K562 treated with DMSO at 1 percent for 4 hours (cell line): ENCODE measurements around the gene ACAD11. TPM values are rescaled to one million over a fixed set of nuclear protein-coding genes. Genes with fewer than 3 reads are reported as not detected.

Experiments
- total RNA-seq: library from RNA; unstranded; fragments of 300-600 nt; gene quantifications from 2 replicates; pipeline ENCODE4 v1.2.3, GENCODE V29; 2022; ENCODE audit not compliant: insufficient read depth

ACAD11 gene, protein sequence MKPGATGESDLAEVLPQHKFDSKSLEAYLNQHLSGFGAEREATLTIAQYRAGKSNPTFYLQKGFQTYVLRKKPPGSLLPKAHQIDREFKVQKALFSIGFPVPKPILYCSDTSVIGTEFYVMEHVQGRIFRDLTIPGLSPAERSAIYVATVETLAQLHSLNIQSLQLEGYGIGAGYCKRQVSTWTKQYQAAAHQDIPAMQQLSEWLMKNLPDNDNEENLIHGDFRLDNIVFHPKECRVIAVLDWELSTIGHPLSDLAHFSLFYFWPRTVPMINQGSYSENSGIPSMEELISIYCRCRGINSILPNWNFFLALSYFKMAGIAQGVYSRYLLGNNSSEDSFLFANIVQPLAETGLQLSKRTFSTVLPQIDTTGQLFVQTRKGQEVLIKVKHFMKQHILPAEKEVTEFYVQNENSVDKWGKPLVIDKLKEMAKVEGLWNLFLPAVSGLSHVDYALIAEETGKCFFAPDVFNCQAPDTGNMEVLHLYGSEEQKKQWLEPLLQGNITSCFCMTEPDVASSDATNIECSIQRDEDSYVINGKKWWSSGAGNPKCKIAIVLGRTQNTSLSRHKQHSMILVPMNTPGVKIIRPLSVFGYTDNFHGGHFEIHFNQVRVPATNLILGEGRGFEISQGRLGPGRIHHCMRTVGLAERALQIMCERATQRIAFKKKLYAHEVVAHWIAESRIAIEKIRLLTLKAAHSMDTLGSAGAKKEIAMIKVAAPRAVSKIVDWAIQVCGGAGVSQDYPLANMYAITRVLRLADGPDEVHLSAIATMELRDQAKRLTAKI
- total RNA-seq, result 1.7 and 2.2 TPM in 2 replicates

GRCh38 chr3:132659365-132660051 lies at the start of gene ACAD11:
TSS of gene ACAD11 (minus strand) at chr3:132659809. CDS start at chr3:132659751, 58 bp downstream.

DNA sequence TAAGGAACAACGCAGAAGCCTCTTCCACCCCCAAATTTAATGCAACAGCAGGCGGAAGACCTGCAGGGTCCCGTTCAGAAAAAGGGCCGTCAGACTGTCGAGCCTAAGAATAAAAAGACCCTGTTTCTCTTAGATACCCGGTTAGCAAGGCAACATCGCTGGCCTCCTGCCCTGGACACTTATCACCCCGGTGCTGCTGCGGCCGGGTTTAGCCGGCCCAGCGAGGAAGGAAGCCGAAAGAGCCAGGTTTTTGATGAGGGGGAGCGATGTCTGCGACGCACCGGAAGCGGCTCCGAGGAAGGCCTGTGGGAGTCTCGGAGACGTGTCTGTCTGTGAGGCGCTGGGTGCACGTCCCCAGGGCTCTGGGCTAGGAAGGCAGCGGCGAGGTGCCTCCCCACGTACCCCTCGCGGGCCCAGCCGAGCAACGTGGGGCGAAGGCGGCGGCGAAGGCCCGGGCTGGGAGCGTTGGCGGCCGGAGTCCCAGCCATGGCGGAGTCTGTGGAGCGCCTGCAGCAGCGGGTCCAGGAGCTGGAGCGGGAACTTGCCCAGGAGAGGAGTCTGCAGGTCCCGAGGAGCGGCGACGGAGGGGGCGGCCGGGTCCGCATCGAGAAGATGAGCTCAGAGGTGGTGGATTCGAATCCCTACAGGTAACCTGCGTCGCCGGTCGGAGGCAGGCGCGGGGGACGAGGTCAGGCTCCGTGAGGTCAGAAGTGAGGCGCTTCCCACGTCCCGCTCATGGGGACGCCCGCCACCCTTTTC lies 622 bp upstream of the ACAD11 start, which contains the start of gene UBA5:
TSS of gene UBA5 (plus strand) at position 278 of the 759 bp plus-strand sequence. CDS start at position 487, 209 bp downstream.

DNA sequence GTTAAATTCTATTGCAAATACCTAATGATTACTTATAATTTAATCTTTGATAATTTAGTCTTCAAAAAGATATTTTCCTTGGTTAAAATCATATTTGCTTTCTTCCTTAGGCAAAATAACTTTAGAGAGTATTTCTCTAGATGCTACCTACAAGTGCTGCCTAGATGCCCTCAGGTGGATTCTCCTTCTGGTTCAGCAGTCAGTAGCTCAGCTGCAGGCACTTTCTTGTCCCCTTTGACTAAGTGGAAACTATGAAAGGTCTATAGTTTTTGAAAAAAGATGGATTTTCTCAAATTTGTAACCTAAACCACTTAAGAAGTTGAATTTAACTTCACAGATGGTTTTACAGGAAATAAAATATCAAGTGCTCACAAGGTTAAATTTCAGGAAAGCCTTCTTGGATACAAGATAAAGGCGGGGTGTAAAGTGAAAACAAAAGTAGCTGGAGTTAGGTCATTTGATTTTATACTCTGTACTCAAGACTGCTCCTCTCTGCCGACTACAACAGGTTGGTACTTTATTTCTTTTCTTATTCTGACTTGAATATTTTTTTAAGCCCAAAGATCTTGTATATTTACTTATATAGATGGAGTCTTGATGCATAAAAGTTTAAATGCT lies 62.7 kb downstream of the ACAD11 start, which contains the start of gene ACKR4:
TSS of gene ACKR4 (plus strand) at position 455 of the 618 bp plus-strand sequence. CDS start 3,128 bp downstream, outside the sequence.

Other genes starting within 250 kb of the ACAD11 start
- 4.2 and 6.6 TPM in 2 replicates for gene DNAJC13, start 242.3 kb downstream of the ACAD11 start, total RNA-seq
- gene ACKR4, start 62.5 kb downstream of the ACAD11 start, total RNA-seq, result not detected in 2 replicates
- gene UBA5, start 520 bp upstream of the ACAD11 start, total RNA-seq, result 18.6 and 20.2 TPM in 2 replicates
- gene NPHP3, start 62.6 kb upstream of the ACAD11 start, total RNA-seq, result 2.0 and 3.8 TPM in 2 replicates